HG02759 (cell line): ENCODE results near the gene SPSB1.
A peak's percentile ranks its signal among the peaks of the same experiment; 100 is the strongest.

ENCODE experiments used
- ATAC-seq: cut with Tn5 transposase; IDR thresholded peaks from one replicate; pipeline ENCODE4 v1.9.1; 2021; ENCODE audit warnings: mild to moderate bottlenecking, moderate library complexity; ENCODE audit not compliant: unreplicated experiment

Gene SPSB1

DNA sequence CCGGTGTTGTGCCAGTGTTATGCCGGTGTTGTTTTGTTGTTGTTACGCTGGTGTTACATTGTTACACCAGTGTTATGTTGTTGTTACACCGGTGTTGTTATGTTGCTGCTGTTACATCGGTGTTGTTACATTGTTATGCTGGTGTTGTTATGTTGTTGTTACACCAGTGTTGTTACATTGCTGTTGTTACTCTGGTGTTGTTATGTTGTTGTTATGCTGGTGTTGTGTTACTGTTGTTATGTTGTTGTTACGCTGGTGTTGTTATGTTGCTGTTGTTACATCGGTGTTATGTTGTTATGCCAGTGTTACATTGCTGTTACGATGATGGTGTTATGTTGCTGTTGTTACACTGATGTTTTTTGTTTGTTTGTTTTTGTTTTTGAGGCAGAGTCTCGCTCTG lies 34.1 kb upstream of the SPSB1 start:
- ATAC-seq = no peak

DNA sequence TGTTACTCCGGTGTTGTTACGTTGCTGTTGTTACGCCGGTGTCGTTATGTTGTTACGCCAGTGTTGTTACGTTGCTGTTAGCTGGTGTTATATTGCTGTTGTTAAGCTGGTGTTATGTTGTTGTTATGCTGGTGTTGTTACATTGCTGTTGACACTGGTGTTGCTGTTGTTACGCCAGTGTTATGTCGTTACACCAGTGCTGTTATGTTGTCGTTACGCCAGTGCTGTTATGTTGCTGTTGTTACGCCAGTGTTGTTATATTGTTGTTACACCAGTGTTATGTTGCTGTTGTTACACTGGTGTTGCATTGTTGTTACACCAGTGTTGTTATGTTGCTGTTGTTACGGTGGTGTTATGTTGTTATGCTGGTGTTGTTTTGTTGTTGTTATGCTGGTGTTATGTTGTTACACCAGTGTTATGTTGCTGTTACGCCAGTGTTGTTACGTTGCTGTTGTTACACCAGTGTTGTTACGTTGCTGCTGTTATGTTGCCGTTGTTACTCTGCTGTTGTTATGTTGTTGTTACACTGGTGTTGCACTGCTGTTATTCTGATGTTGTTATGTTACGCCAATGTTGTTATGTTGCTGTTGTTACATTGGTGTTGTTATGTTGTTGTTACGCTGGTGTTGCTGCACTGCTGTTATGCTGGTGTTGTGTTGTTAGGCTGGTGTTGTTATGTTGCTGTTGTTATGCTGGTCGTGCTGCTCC lies 32.5 kb upstream of the SPSB1 start:
- ATAC-seq = no peak

DNA sequence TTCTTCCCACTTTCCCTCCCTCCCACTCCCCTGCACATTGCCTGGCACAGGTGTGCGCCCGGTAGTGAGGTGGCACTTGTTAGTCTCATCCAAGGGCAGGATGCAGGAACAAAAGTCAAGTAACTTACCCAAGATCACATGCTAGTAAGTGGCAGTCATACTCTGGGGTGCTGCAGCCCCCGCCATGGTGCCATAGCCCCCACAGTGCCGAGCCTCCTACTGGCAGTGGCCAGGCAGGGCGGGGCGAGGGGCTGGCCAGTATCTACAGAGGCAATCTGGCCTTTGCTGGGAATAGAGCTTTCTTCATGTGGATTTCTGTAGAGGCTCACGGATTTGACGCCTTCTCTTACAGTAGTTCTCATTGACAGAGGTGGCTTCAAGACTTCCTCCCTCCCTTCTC lies 31.2 kb upstream of the SPSB1 start:
- ATAC-seq = no peak

DNA sequence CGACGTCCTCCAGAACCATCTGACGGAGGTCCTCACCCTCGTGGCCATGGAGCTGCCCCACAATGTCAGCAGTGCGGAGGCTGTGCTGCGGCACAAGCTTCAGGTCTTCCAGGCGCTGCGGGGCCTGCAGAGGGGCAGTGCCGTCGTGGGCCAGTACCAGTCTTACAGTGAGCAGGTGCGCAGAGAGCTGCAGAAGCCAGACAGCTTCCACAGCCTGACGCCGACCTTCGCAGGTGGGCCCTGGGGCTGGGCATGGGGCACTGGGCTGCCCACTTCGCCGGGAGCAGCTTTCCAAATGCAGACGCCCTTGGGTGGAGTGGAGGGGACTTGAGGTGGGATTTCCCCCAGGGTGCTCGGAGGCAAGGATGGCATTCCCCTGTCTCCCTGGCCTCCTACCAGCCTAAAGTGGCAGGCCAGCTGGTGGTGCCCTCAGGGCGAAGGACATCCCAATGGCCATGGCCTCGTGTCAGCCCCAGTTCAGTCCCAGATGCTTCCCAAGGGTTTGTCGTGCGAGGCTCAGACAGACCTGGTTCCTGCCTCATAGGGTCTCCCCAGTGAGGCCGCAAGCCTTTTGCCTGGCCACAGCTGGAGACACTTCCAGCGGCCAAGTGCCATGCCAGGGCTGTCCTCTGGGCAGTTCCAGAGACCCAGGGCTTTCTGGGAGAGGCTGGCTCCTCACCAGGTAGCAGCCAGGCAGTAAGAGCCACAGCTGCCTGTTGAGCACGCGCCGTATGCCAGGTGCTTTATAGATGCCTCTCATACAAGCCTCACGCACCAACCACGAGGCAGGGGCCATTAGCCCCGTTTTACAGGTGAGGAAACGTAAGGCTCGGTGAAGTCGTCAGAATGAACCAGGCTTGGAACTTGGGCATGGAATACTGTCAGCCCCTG lies 30.4 kb upstream of the SPSB1 start:
- ATAC-seq = no peak

DNA sequence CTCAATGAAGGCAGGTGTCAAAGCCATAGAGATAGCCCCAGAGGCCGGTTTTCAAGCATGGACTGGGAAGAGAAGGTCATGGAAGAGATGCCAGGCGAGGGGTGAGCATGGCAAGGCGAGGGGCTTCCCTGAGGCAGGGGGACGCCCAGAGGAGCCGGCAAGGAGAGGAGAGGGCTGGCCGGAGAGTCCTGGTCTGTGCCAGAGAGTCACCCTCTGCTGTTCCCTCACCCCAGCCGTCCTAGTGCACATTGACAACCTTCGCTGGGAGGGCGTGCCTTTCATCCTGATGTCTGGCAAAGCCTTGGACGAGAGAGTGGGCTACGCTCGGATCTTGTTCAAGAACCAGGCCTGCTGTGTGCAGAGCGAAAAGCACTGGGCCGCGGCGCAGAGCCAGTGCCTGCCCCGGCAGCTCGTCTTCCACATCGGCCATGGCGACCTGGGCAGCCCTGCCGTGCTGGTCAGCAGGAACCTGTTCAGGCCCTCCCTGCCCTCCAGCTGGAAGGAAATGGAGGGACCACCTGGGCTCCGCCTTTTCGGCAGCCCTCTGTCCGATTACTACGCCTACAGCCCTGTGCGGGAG lies 29.3 kb upstream of the SPSB1 start:
- ATAC-seq = no peak

DNA sequence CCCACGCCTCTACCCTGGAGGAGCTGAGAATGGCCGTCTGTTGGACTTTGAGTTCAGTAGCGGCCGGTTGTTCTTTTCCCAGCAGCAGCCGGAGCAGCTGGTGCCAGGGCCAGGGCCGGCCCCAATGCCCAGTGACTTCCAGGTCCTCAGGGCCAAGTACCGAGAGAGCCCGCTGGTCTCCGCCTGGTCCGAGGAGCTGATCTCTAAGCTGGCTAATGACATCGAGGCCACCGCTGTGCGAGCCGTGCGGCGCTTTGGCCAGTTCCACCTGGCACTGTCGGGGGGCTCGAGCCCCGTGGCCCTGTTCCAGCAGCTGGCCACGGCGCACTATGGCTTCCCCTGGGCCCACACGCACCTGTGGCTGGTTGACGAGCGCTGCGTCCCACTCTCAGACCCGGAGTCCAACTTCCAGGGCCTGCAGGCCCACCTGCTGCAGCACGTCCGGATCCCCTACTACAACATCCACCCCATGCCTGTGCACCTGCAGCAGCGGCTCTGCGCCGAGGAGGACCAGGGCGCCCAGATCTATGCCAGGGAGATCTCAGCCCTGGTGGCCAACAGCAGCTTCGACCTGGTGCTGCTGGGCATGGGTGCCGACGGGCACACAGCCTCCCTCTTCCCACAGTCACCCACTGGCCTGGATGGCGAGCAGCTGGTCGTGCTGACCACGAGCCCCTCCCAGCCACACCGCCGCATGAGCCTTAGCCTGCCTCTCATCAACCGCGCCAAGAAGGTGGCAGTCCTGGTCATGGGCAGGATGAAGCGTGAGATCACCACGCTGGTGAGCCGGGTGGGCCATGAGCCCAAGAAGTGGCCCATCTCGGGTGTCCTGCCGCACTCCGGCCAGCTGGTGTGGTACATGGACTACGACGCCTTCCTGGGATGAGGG lies 28.5 kb upstream of the SPSB1 start:
- no peak for ATAC-seq

DNA sequence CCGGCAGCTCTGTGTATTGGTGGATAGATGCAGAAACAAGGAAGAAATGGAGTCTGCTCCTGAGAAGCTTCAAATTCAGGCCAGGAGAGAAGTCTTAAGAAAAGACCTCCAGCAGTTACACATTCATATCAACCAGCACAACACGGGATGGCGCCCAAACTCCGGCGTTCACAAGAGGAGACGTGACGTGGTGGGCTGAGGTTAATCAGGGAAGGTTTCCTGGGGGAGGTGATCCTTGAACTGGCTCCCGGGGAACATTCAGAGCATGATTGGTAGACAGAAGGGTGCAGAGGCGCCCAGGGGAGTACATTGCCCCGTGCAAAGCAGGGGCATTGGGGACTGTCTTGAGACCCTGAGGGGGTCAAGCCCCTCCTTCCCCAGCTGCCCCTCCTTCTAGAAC lies 27.7 kb upstream of the SPSB1 start:
- ATAC-seq = no peak

DNA sequence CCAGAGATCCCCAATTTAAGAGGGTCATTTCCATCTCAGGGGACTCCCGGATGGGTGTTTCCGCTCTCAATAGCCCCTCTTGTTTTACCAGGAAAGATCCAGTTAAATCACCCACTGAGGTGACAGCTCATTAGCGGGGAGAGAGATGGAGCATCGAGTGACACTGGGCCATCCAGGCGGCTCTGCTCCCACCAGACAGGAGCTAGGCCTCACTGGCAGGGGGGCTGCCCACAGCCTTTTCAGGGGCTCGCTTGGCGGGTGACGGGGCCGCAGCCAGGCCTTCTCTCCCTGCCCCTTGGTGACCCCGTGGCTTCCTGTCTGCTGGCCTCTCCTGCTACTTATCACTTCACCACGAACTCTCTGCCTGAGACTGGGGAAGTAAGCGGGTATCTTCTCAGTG lies 26.7 kb upstream of the SPSB1 start:
- no peak for ATAC-seq

DNA sequence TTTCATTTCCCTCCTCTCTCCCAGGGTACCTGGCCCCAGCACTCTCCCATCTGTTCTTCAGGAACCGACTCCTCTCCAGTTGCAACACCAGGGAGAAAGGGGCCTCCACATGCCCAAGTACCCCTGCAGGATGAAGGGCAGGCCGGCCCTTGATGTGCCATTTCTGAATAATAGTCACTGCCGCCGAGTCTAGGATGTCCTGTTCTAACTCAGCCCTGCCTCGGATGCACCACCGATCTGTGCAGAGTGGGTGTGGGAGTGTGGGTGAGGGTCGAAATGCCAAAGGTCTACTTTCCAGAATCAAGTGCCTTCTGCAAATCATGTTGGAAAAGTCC lies 25.4 kb upstream of the SPSB1 start:
- no peak for ATAC-seq

DNA sequence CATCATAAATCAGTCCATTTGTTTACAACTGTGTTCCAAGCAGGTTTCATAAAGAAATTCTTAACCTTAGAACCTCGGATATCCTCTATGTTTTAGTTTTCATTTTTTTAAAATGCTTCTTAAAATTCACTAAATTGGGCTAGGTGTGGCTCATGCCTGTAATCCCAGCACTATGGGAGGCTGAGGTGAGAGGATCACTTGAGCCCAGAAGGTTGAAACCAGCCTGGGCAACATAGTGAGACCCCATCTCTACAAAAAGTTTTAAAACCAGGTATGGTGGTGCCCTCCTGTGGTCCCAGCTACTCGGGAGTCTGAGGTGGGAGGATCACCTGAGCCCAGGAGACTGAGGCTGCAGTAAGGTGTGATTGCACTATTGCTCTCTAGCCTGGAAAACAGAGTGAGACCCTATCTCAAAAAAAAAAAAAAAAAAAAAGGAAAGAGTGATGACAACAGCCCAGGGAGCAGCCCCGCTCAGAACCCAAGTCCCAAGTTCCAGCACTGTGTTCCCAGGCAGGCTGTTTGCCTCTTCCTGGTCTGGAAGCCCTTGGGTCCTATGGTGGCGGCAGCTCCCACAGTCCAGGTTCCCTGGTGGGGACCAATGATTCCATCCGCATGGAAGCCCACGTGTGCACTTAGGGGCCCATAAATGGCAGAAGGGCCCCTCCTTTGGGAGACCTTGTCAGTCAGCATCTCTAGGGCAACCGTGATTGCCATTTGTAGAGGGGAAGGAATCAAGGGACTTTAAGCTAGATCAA lies 24.7 kb upstream of the SPSB1 start:
- no peak for ATAC-seq

DNA sequence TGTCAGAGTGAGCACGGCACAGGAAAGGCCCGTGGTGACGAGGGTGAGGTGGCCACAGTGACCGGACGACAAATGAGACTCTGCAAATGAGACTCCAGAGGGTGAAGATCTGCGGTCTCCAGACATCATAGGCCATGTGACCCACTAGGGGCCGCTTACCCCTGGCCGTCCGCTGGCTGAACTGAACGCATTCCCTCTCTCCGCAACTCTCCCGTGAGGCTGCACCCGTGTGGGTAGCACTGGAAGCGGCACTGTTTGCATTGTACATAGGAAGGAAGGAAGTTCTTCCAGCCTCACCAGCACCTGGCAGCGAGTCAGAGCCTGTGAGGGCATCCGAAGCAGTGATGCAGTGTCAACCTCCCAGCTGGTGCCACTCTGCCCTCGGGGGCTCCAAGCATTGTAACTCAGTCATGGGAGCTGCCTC lies 23.6 kb upstream of the SPSB1 start:
- ATAC-seq = no peak

DNA sequence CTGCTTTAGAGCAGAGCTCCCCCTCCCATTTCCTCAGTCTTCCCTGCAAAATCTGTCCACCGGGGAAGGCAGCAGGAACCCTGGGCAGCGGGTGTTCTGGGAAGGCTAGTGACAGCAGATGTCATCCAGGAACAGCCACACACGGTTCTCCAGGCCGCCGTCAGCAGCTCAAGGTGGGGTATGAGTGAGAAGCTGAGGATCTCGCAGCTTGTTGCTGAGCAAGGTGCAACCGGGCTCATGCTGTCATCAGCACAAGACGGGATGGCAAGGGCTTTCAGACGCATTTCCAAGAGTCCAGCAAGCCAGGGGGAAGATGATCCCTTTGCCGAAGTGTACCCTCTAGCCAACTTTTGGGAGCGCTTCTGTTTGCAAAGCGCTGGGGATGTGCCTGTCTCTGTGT lies 23.0 kb upstream of the SPSB1 start:
- ATAC-seq = no peak

DNA sequence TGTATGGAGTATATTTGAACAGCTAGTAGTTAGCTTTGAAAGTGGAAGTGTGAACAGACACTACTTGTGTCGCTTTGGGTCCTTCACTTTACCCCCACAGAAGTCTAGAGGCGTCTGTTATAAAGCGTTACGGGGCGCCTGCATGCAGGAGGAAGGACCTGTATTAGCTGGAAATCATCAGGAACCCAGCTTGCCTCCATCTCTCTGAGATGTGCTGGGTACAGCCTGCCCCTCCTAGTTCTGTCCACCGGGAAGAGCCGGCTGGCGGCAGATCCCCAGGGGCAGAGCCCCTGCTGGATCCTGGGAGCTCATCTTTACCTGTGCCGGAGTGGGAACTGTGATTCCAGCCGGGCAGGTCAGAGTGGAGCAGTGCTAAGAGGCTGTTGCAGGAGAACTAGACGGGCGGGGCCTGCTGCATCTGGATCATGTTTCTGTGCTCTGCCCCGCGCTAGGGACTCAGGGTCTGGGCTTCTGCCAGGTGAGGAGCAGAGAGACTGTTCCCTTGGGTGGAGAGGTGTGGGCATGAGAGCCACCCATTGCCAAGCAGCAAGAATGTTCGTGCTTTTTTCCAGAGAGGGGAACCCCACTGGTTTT lies 22.3 kb upstream of the SPSB1 start:
- ATAC-seq = no peak

DNA sequence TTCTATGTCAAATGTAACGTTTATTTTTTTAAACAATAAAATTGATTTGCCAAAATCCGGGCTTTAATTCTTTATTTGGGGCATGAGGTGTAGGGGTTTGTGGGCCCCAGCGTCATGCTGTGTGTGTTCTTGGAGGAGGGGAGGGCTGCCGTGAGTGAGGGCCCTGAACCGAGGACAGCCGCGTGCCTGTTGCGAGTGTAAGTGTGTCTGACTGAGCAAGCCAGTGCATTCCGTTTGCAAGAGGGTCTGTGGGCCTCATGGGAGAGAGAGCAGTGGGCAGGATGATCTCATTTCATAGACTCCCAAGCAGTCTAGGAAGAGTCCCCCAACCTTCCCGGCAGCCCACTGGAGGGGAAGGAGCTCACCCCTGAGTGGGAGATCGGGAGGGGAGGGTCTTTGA lies 21.4 kb upstream of the SPSB1 start:
- no peak for ATAC-seq

DNA sequence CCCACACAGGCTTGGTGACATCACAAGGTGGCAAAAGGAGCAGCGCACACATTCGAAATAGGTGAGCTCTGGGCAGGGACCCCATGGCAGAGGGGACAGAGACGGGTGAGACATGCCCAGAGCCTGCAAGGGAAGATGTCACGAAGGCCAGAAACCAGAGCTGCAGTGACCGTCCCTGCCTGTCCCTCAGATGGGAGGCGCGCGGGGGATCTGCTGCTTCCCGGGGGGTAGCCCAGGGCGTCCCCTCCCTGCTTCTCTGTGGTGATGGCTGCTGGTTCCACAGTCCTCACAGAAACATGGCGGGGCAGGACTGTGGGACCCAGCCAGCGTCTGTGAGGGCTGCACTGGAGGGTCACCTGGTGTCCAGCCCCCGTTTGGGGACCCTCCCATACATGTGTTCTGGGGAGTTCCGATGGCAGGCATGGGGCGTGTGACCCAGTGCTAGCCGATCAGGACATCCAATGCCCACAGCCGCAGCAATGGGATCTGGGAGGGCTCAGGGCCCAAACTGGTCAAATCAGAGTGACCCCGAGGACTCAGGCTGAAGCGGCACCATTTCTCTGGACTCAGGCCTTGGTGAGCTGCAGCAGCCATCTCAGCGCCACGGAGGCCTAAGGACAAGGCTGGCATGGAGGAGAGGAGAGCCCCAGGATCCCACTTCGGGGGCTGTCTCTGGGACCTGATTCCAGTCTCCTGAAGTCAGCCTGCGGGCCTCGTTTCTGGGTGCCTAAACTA lies 20.7 kb upstream of the SPSB1 start:
- no peak for ATAC-seq

DNA sequence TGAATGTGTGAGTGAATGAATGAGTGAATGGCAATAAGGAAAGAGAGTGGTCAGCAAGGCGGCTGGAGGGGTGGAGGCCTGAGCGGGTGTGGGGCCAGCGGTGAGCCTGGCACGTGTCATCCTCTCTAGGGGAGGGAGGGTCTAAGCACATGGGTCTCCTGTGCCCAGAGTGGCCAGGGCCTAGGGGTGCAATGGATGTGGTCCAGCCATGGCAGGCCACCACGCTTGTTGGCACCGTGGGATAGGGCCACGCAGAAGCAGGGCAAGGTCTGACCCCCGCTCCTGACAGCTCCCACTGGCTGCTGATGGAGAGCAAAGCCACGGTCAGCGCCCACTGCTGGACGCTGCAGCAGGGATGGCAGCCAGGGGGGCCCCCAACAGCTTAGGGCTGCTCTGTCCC lies 19.5 kb upstream of the SPSB1 start:
- no peak for ATAC-seq

DNA sequence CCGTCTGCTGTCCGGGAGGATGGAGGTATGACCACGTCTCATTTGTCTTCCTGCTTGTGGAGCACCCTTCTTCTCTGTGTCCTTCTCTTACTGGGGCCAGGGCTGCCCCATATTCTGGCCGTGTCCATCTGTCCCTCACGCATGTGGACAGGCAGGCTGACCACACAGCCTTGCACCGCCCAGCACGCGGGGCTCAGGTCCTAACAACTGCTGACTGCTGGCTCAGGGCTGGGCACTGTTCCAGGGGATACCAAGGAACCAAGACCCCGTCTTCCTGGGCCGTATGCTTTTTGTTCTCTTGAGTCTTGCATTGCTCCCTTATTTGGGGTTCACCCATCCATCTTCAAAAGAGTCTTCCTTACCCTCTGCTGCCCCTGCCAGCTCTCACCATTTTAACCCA lies 17.5 kb upstream of the SPSB1 start:
- no peak for ATAC-seq

DNA sequence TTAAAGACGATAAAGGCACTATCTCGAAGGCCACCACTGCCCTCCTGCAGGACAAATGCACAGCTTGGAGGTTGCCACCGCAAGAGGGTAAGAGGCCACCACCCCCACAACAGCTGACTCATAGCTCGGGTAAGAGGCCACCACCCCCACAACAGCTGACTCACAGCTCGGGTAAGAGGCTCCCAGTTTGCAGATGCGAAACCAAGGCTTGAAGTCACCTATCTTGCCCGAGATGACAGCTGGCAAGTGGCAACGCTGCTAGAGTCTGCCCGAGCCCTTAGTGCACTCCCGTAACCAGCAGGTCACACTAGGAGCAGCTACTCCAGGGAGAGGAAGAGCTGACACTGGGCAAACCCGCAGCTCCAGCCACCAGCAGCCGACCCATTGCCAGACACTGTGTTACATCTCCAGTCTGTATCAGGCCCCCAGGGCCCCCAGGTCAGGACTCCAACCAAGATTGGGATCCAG lies 17.1 kb upstream of the SPSB1 start:
- peak; percentile 85 for ATAC-seq

DNA sequence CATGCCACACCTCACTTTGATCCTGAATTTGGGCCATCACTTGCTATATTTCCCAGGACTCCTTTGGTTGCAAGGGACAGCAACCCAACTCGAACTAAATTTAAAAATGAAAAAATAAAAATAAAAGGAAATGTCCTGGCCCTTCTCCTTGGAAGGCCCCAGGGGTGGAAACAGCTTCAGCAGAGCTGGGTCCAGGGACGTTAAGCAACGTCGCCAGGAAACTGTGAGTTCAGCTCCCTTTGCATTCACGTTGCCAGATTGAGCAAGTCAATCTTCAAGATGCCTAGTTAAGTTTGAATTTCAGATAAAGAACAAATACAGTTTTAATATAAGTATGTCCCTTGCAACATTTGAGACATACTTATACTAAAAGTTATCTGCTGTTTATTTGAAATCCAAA lies 14.6 kb upstream of the SPSB1 start:
- no peak for ATAC-seq
